ENCODE measurements around the gene RASGRP3.

The RASGRP3 gene

GRCh38 chr2:33492399-33493134 lies 16.1 kb downstream of the RASGRP3 start:
- DNase-seq (ENCODE audit: low spot score) (no peak), FAIRE-seq (no peak)

GRCh38 chr2:33494155-33494779 lies 17.8 kb downstream of the RASGRP3 start:
- FAIRE-seq (no peak), DNase-seq (ENCODE audit: low spot score) (no peak)

- DNase-seq (ENCODE audit: low spot score) (no peak), FAIRE-seq (no peak)
Measured at GRCh38 chr2:33494877-33495641, 18.6 kb downstream of the RASGRP3 start.

GRCh38 chr2:33495683-33496082 lies 19.2 kb downstream of the RASGRP3 start:
- FAIRE-seq (no peak), DNase-seq (ENCODE audit: low spot score) (no peak)

GRCh38 chr2:33496150-33496549 lies 19.7 kb downstream of the RASGRP3 start:
- no peak for FAIRE-seq
- DNase-seq (ENCODE audit: low spot score): no peak

GRCh38 chr2:33496726-33497125 lies 20.3 kb downstream of the RASGRP3 start:
- DNase-seq (ENCODE audit: low spot score) (no peak), FAIRE-seq (no peak)

GRCh38 chr2:33497221-33497650 lies 20.8 kb downstream of the RASGRP3 start:
- DNase-seq (ENCODE audit: low spot score) (no peak), FAIRE-seq (no peak)

- peak; percentile 48 for FAIRE-seq
- DNase-seq (ENCODE audit: low spot score): no peak
Measured at GRCh38 chr2:33498291-33498956, 22.0 kb downstream of the RASGRP3 start.

GRCh38 chr2:33500177-33500576 lies 23.7 kb downstream of the RASGRP3 start:
- DNase-seq (ENCODE audit: low spot score): no peak
- no peak for FAIRE-seq

- FAIRE-seq (no peak), DNase-seq (ENCODE audit: low spot score) (no peak)
Measured at GRCh38 chr2:33502025-33502424, 25.6 kb downstream of the RASGRP3 start.

GRCh38 chr2:33503002-33503401 lies 26.6 kb downstream of the RASGRP3 start:
- FAIRE-seq (no peak), DNase-seq (ENCODE audit: low spot score) (no peak)

- DNase-seq (ENCODE audit: low spot score) (no peak), FAIRE-seq (no peak)
Measured at GRCh38 chr2:33505966-33506365, 29.5 kb downstream of the RASGRP3 start.

- FAIRE-seq (no peak), DNase-seq (ENCODE audit: low spot score) (no peak)
Measured at GRCh38 chr2:33509908-33510585, 33.6 kb downstream of the RASGRP3 start.

- no peak for DNase-seq (ENCODE audit: low spot score)
- FAIRE-seq: no peak
Measured at GRCh38 chr2:33510586-33510968, 34.1 kb downstream of the RASGRP3 start.

GRCh38 chr2:33511141-33511540 lies 34.7 kb downstream of the RASGRP3 start:
- FAIRE-seq: no peak
- DNase-seq (ENCODE audit: low spot score): no peak

- no peak for FAIRE-seq
- no peak for DNase-seq (ENCODE audit: low spot score)
Measured at GRCh38 chr2:33512112-33512511, 35.7 kb downstream of the RASGRP3 start.

GRCh38 chr2:33513480-33513879 lies 37.0 kb downstream of the RASGRP3 start:
- no peak for FAIRE-seq
- no peak for DNase-seq (ENCODE audit: low spot score)

- FAIRE-seq: no peak
Measured at GRCh38 chr2:33516456-33516995, 40.1 kb downstream of the RASGRP3 start.

GRCh38 chr2:33518200-33518599 lies 41.8 kb downstream of the RASGRP3 start:
- DNase-seq (ENCODE audit: low spot score): no peak
- FAIRE-seq: no peak

More at GRCh38 chr2:33516456-33516995, 40.1 kb downstream of the RASGRP3 start:
- DNase-seq (ENCODE audit: low spot score): no peak

- DNase-seq (ENCODE audit: low spot score) (no peak), FAIRE-seq (no peak)
Measured at GRCh38 chr2:33518929-33519328, 42.5 kb downstream of the RASGRP3 start.

GRCh38 chr2:33521791-33522281 lies 45.4 kb downstream of the RASGRP3 start:
- FAIRE-seq (no peak), DNase-seq (ENCODE audit: low spot score) (no peak)

Data from urothelium cell line (cell line).